BJ (cell line): ENCODE measurements around the gene SCARF2. TPM values are rescaled to one million over a fixed set of nuclear protein-coding genes. Genes with fewer than 3 reads are reported as not detected.

Experiments
- CTCF ChIA-PET: fragments of 350-600 bp; formaldehyde crosslinking; extraction: SDS; loops from one replicate; lab custom pipeline; 2021; ENCODE audit warnings: antibody characterized with exemption, inconsistent platforms; lab: Yijun Ruan, JAX
- POLR2A ChIA-PET: fragments of 300-600 bp; sonication (Branson Sonifier 250); formaldehyde crosslinking; extraction: SDS; loops from one replicate; lab custom pipeline; 2021; ENCODE audit warnings: antibody characterized with exemption; lab: Charles Lee
- DNase-seq: peaks from one replicate; pipeline ENCODE4 v3.0.0-alpha.2; 2011; ENCODE audit warnings: low read depth
- H3K27me3 ChIP-seq: 2 replicates; pipeline ENCODE4 v1.6.0; 2011; ENCODE audit warnings: low read length; ENCODE audit not compliant: control insufficient read depth, insufficient read depth
- H3K36me3 ChIP-seq: 2 replicates; pipeline ENCODE4 v1.5.1; 2011; ENCODE audit warnings: low read length; ENCODE audit not compliant: control insufficient read depth, insufficient read depth
- H3K4me3 ChIP-seq: 2 replicates; pipeline ENCODE4 v1.5.1; 2011; ENCODE audit warnings: low read depth, mild to moderate bottlenecking, control low read depth, low read length
- polyA plus RNA-seq: library from polyadenylated mRNA; depleted of rRNA; stranded (reverse); fragments of >200 nt; gene quantifications from 2 replicates; pipeline ENCODE4 v1.2.3, GENCODE V29; 2011
- TF ChIP-seq, protein P1 (sequence below): IDR thresholded peaks from 2 replicates; pipeline ENCODE4 v1.5.1; 2011; ENCODE audit warnings: low read depth, mild to moderate bottlenecking, control low read depth, inconsistent platforms, low read length, moderate library complexity; ENCODE audit not compliant: insufficient read depth

The SCARF2 gene
- polyA plus RNA-seq, 1 experiment = 28.8 TPM

DNA sequence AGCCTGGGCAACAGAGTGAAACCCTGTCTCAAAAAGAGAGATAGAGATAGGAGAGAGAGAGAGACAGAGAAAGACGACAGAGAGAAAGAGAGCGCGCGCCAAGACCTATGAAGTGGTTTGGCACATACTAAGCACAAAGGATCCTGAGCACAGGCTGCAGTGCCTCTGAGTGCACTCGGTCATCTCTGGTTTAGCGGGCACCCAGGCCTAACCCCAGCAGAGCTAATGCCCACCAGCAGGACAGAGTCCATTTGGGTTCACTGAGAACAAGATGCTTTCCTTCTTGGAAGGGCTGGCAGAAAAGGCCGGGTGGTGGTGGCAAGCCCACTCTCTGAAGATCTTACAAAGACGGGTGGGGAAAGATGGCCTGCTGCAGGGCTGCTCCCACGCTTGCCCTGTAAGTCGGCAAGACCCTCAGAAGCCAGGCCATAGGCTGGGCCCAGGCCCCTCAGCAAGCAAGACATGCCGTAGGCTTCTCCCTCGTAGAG is 3.3 kb downstream of the SCARF2 start:
- Histone ChIP-seq H3K27me3 (no peaks in the 10 kb centered on the region), H3K36me3 (peaks cover 17% of the 10 kb centered on the region), H3K4me3 (no peak overlapping the region)
- TF ChIP-seq, protein P1, sequence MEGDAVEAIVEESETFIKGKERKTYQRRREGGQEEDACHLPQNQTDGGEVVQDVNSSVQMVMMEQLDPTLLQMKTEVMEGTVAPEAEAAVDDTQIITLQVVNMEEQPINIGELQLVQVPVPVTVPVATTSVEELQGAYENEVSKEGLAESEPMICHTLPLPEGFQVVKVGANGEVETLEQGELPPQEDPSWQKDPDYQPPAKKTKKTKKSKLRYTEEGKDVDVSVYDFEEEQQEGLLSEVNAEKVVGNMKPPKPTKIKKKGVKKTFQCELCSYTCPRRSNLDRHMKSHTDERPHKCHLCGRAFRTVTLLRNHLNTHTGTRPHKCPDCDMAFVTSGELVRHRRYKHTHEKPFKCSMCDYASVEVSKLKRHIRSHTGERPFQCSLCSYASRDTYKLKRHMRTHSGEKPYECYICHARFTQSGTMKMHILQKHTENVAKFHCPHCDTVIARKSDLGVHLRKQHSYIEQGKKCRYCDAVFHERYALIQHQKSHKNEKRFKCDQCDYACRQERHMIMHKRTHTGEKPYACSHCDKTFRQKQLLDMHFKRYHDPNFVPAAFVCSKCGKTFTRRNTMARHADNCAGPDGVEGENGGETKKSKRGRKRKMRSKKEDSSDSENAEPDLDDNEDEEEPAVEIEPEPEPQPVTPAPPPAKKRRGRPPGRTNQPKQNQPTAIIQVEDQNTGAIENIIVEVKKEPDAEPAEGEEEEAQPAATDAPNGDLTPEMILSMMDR = no peak
- POLR2A ChIA-PET = no interaction called here
- CTCF ChIA-PET = interaction anchor here (1.0 to 5.7 kb wide), 4 partner anchors 11 to 130 kb away, joined by 3 to 25 read pairs (median 4); no protein-coding TSS in a partner anchor
- DNase-seq = no peak

DNA sequence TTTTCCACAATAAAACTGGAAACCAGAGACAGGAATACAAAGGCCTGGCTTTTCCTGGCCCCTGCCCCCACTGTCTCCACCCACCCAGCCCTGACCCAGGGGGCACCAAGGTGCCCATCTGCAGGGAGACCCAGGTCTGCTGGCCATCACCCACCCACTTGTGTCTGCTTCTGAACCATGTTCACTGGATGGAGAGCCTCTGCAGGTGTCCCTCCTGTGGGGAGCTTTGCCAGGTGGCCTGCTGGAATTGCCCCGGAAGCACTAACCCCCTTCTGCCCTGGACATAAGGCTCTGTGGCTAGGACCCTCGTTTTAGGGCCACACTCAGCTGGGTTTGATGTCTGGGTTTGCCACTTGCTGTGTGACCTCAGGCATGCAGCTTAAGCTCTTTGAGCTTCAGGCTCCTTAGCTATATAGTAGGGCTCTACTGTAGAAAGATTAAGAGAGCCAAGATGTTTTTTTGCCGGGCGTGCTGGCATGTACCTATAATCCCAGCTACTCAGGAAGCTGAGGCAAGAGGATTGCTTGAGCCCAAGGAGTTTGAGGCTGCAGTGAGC is 3.9 kb downstream of the SCARF2 start:
- H3K36me3 ChIP-seq = peaks cover 21% of the 10 kb centered on the region
- no peak overlapping the region for H3K4me3 ChIP-seq
- H3K27me3 ChIP-seq = no peaks in the 10 kb centered on the region
- DNase-seq = no peak
- CTCF ChIA-PET = interaction anchor here (1.5 to 5.7 kb wide), 3 partner anchors 16 to 131 kb away, joined by 3 to 25 read pairs (median 5); no protein-coding TSS in a partner anchor
- POLR2A ChIA-PET = no interaction called here
- TF ChIP-seq, protein P1 = no peak

DNA sequence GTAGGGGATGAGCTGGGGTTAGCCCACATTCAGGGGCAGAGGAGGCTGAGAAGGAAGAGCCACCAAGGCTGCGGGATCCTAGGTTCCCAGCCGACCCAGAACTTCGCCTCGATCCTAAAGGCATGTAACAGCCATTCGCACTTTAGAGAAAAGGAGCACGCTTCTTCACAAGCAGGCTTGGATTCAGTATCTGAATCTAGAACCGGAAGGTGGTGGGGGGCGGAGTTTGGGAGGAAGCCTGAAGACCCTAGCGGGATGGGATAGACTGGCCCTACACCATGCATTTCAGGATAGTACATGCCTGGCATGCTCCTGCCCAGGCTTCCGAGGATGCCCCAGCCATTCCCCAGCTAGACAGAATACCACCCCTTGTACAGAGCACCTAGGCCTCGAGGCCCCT is 4.4 kb downstream of the SCARF2 start:
- CTCF ChIA-PET = interaction anchor here (1.5 to 5.7 kb wide), 2 partner anchors 15 to 24 kb away, joined by 5 to 25 read pairs; no protein-coding TSS in a partner anchor
- no peak overlapping the region for H3K4me3 ChIP-seq

DNA sequence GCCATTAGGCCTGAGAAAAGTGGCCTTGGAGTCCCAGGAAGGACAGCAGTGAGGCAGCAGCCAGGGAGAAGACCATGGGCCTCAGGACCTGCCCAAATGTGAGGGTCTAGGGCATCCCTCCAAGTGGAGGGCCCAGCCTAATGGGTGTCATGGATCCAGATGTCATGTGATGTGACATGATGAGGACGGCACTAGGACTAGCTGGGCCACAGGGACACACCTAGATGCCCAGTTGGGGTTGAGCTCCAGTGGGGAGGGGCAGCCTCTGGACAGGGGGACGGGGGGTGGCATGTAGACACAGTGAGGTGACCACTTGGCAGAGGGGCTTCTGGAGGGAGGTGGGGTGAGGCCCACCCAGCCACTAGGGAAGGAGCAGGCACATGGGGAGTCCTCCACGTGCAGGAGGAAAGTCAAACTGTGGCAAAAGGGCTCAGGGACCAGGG is 5.4 kb downstream of the SCARF2 start:
- no peaks in the 10 kb centered on the region for H3K27me3 ChIP-seq
- no peak overlapping the region for H3K4me3 ChIP-seq
- DNase-seq = no peak
- ChIA-PET CTCF (interaction anchor here (5.7 kb wide), 1 partner anchor 14 kb away, joined by 25 read pairs; no protein-coding TSS in a partner anchor), POLR2A (no interaction called here)
- TF ChIP-seq, protein P1 = no peak
- peaks cover 28% of the 10 kb centered on the region for H3K36me3 ChIP-seq

More for the DNA sequence above, 4.4 kb downstream of the SCARF2 start:
- no peak for DNase-seq
- peaks cover 23% of the 10 kb centered on the region for H3K36me3 ChIP-seq
- POLR2A ChIA-PET = no interaction called here
- TF ChIP-seq, protein P1 = no peak
- H3K27me3 ChIP-seq = no peaks in the 10 kb centered on the region

DNA sequence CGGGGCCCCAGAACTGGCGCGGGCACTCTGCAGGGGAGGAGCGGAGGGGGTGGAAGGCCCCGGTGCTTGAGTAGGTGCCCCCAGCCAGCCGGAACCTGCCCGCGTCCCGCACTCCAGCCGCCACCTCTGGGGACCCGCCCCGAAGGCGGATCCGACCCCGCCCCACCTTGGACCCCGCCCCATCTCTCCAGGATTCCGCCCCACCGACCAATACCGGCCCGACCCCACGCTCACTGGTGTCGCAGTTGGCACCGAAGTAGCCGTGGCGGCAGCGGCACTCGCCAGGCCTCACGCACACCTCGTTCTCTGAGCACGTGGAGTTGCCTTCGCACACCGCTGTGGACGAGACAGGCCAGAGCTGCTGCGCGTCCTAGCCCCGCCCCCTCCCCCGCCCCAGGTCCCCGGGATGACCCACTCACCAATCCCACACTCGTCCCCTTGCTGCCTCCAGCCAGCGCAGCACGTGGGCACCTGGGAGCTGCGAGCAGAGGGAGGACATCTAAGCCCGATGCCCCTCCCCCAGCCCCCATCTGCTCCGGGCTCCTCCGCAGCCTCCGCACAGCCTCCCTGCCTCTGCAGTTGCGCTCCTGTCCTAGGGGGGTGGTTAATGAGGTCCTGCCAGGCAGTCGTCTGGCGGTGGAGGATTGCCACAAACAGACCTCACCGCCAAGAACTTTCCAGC is 6.0 kb downstream of the SCARF2 start:
- Histone ChIP-seq H3K4me3 (no peak overlapping the region), H3K36me3 (peaks cover 32% of the 10 kb centered on the region), H3K27me3 (no peaks in the 10 kb centered on the region)
- ChIA-PET CTCF (interaction anchor here (5.7 kb wide), 1 partner anchor 14 kb away, joined by 25 read pairs; no protein-coding TSS in a partner anchor), POLR2A (no interaction called here)
- TF ChIP-seq, protein P1 = no peak
- DNase-seq = no peak
